Measurements from ENCODE around the gene SH3RF1.

The SH3RF1 gene

GRCh38 chr4:169136796-169137557 lies 133.8 kb downstream of the SH3RF1 start:
- no peak for DNase-seq (ENCODE audit: low read depth)
- no peak overlapping the region for H3K4me3 ChIP-seq (ENCODE audit: control insufficient read depth, low read depth, low read length)
- TF ChIP-seq, protein P1, sequence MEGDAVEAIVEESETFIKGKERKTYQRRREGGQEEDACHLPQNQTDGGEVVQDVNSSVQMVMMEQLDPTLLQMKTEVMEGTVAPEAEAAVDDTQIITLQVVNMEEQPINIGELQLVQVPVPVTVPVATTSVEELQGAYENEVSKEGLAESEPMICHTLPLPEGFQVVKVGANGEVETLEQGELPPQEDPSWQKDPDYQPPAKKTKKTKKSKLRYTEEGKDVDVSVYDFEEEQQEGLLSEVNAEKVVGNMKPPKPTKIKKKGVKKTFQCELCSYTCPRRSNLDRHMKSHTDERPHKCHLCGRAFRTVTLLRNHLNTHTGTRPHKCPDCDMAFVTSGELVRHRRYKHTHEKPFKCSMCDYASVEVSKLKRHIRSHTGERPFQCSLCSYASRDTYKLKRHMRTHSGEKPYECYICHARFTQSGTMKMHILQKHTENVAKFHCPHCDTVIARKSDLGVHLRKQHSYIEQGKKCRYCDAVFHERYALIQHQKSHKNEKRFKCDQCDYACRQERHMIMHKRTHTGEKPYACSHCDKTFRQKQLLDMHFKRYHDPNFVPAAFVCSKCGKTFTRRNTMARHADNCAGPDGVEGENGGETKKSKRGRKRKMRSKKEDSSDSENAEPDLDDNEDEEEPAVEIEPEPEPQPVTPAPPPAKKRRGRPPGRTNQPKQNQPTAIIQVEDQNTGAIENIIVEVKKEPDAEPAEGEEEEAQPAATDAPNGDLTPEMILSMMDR (IDR thresholded peaks at IDR 0.05; ENCODE audit: control insufficient read depth, insufficient read depth, low read depth, low read length, missing control alignments), result no peak

DNA sequence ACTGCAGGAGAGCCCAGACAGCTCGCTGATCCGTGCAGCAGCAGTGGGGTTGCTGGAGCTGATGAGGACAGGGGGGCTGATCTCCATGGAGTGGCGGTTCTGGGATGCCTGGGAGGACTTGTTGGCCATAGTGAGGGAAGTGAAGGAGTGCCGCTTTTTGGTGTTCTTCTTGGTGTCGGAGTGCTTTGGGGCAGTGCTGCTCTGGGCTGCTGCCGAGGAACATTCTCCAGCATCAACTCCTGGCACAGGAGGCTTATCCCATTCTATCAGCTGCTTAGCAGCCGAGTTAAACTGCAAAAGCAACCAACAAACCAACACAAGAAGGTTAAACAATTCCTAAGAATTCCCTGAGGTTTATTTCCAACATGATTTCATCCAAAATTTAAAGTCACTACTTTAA lies 134.4 kb downstream of the SH3RF1 start:
- no peak overlapping the region for H3K4me3 ChIP-seq (ENCODE audit: control insufficient read depth, low read depth, low read length)
- no peak for DNase-seq (ENCODE audit: low read depth)
- TF ChIP-seq, protein P1 (IDR thresholded peaks at IDR 0.05; ENCODE audit: control insufficient read depth, insufficient read depth, low read depth, low read length, missing control alignments), result no peak

DNA sequence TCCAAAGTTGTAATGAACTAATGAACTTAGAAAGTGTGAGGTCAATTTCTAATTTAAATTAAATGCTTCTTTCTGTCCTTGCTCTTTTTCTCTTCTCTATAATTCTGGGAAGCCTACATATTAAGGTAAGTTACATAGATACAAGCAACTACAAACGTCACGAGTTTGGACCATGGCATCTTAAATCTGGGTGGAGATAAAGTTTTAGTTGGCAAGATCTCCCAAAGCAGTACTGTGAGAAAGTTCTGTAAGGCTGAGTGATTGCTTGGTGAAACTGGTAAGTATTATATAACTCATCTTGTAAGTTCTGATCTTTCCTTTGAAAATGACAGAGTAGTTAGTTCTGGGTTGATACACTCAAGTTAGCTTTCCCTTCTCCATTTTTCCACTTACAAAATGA lies 135.0 kb downstream of the SH3RF1 start:
- H3K4me3 ChIP-seq (ENCODE audit: control insufficient read depth, low read depth, low read length), result no peak overlapping the region
- TF ChIP-seq, protein P1 (IDR thresholded peaks at IDR 0.05; ENCODE audit: control insufficient read depth, insufficient read depth, low read depth, low read length, missing control alignments), result no peak
- DNase-seq (ENCODE audit: low read depth), result no peak

- TF ChIP-seq, protein P1 (IDR thresholded peaks at IDR 0.05; ENCODE audit: control insufficient read depth, insufficient read depth, low read depth, low read length, missing control alignments), result no peak
- no peak overlapping the region for H3K4me3 ChIP-seq (ENCODE audit: control insufficient read depth, low read depth, low read length)
- DNase-seq (ENCODE audit: low read depth), result no peak
Measured at GRCh38 chr4:169133932-169134331, 136.8 kb downstream of the SH3RF1 start.

DNA sequence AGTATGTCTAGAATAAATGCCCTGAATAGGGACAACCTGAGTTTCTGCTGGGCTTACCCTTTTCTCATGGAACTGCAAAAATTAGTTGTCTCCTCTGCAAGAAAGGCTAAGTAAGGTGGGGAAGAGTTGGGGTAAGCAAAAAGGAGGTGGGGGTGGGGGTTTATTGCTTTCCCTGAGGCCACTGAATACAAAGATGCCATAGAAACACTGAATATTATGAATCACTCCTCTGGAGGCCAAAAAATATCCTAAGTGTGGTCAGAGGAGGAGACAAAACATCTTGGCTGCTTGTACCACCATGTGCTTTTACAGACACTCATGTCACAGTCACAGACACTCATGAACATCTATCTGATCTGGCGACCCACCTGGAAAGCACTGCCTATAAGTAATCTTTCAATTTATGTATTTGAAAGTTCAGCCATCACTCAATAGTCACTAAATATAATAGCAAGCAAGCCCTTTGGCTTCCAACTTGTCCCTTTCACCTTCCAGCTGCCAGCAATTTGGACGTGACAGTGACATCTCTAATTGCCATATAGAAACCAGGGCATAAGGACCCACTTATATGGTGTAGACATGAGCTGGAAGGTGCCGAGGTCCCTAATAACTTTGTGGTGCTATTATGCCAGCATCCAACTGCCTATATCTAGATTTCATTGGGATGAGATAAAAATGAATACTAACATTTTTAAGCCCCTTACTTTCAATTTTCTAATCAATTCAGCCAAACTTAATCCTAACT lies 138.0 kb downstream of the SH3RF1 start:
- TF ChIP-seq, protein P1 (IDR thresholded peaks at IDR 0.05; ENCODE audit: control insufficient read depth, insufficient read depth, low read depth, low read length, missing control alignments), result no peak
- DNase-seq (ENCODE audit: low read depth), result no peak
- H3K4me3 ChIP-seq (ENCODE audit: control insufficient read depth, low read depth, low read length), result no peak overlapping the region

GRCh38 chr4:169131556-169132208 lies 139.1 kb downstream of the SH3RF1 start:
- no peak overlapping the region for H3K4me3 ChIP-seq (ENCODE audit: control insufficient read depth, low read depth, low read length)
- DNase-seq (ENCODE audit: low read depth), result no peak
- TF ChIP-seq, protein P1 (IDR thresholded peaks at IDR 0.05; ENCODE audit: control insufficient read depth, insufficient read depth, low read depth, low read length, missing control alignments), result no peak

Measured in AG09309 (cell line).